ENCODE data around the gene STAT6. TPM values are rescaled to one million over a fixed set of nuclear protein-coding genes. Genes with fewer than 3 reads are reported as not detected.

Gene STAT6, protein sequence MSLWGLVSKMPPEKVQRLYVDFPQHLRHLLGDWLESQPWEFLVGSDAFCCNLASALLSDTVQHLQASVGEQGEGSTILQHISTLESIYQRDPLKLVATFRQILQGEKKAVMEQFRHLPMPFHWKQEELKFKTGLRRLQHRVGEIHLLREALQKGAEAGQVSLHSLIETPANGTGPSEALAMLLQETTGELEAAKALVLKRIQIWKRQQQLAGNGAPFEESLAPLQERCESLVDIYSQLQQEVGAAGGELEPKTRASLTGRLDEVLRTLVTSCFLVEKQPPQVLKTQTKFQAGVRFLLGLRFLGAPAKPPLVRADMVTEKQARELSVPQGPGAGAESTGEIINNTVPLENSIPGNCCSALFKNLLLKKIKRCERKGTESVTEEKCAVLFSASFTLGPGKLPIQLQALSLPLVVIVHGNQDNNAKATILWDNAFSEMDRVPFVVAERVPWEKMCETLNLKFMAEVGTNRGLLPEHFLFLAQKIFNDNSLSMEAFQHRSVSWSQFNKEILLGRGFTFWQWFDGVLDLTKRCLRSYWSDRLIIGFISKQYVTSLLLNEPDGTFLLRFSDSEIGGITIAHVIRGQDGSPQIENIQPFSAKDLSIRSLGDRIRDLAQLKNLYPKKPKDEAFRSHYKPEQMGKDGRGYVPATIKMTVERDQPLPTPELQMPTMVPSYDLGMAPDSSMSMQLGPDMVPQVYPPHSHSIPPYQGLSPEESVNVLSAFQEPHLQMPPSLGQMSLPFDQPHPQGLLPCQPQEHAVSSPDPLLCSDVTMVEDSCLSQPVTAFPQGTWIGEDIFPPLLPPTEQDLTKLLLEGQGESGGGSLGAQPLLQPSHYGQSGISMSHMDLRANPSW
- 100 to 1,000 TPM in 1 of 6 experiments, 10 to 100 TPM in 5; 83.7 to 102 (median 93.5) TPM for total RNA-seq (2021; fragmentation: NEBNext Ultra II Directional; extraction: Animal tissue kit (Norgen Biotek cat#: 25700))
- long read RNA-seq, full-length matches to known transcripts: 6 of 26 reads
- long read RNA-seq, partial matches to known transcripts: 8 of 26 reads
- long read RNA-seq, other reads (novel, unspliced or antisense): 12 of 26 reads

DNA sequence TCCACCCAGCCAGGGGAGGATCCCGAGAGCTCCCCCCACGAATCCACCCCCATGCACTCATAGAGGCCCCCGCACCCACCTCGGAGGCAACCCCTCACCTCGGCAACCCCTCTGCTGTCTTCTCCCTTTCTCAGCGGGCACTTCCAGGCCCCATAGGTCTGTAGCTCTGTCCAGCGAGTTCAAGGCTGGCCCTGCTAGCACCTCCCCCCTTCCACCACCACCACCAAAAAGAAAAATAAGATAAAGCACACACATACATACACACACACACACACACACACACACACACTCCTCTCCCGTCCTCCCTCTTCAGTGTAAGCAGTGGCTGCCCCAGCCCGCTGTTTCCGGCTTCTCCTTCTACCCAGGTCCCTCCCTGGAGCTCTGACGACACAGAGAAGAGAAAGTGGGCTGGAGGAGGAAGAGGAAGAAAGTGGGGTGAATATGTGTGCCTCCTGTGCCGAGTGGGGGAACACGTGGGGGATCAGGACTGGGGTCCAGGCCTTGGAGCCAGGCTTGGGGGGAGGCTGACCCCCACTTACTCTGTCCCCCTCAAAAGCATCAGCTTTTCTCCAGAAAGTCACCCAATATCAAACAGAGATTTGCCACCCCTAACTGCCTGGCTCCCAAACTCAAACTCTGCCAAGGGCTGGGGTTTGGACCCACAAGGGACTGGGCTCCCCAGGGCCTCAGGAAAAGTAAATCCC is at the start of gene STAT6:
Gene STAT6 (minus strand): TSS at position 332 of the 704 bp plus-strand sequence. CDS start 3,084 bp downstream, outside the sequence.
- Mint-ChIP-seq H3K27me3 (ENCODE audit: insufficient read depth) (peaks cover 9% of the 10 kb centered on the region), H3K36me3 (ENCODE audit: low read depth) (peaks cover 18% of the 10 kb centered on the region), H3K4me1 (ENCODE audit: low read depth) (peaks cover 42% of the 10 kb centered on the region), H3K4me3 (peak within 1 kb of the TSS; percentile 92), H3K27ac (peak within 1 kb of the TSS; percentile 89), H3K9me3 (peaks cover 5% of the 10 kb centered on the region)
- peak; percentile 88 for DNase-seq
- TF ChIP-seq, protein P1, sequence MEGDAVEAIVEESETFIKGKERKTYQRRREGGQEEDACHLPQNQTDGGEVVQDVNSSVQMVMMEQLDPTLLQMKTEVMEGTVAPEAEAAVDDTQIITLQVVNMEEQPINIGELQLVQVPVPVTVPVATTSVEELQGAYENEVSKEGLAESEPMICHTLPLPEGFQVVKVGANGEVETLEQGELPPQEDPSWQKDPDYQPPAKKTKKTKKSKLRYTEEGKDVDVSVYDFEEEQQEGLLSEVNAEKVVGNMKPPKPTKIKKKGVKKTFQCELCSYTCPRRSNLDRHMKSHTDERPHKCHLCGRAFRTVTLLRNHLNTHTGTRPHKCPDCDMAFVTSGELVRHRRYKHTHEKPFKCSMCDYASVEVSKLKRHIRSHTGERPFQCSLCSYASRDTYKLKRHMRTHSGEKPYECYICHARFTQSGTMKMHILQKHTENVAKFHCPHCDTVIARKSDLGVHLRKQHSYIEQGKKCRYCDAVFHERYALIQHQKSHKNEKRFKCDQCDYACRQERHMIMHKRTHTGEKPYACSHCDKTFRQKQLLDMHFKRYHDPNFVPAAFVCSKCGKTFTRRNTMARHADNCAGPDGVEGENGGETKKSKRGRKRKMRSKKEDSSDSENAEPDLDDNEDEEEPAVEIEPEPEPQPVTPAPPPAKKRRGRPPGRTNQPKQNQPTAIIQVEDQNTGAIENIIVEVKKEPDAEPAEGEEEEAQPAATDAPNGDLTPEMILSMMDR (IDR thresholded peaks at IDR 0.05): peak; percentile 47; the same call in 1 of the 2 replicates

DNA sequence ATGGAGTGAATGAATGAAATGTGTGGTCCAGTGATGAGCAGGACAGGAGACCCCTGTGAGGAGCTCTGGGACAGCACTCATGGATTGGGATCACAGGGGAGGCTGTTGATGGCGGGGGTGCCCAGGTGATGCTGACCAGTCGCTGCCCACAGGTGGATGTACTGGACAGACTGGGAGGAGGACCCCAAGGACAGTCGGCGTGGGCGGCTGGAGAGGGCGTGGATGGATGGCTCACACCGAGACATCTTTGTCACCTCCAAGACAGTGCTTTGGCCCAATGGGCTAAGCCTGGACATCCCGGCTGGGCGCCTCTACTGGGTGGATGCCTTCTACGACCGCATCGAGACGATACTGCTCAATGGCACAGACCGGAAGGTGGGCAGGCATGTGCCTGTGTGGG is 49.6 kb upstream of the STAT6 start:
- TF ChIP-seq, protein P1 (IDR thresholded peaks at IDR 0.05): no peak
- H3K27me3 Mint-ChIP-seq (ENCODE audit: insufficient read depth): peaks cover 14% of the 10 kb centered on the region
- peak overlapping the region; percentile 73; the same call in 1 of the 2 replicates for H3K27ac Mint-ChIP-seq
- H3K36me3 Mint-ChIP-seq (ENCODE audit: low read depth): peaks cover 59% of the 10 kb centered on the region
- H3K4me1 Mint-ChIP-seq (ENCODE audit: low read depth): peaks cover 49% of the 10 kb centered on the region
- DNase-seq: no peak
- H3K4me3 Mint-ChIP-seq: no peak overlapping the region
- no peaks in the 10 kb centered on the region for H3K9me3 Mint-ChIP-seq

DNA sequence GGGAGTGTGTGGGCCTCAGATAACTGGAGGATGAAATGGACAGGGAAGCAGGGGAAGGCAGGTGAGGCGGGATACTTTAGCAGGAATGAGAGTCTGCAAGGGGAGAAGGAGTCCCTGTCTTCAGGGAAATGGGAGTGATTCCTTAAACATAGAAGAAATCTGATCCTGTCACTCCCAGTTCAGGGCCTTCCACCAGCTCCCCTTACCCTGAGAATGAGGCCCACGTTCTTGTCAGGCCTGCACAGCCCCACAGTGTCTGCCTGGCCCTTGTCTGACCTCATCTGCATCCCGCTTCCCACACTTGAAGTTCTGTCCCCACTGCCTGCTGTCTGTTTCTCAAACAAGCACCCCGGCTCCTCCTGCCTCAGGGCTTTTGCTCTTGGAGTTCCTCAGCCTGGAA is 48.9 kb upstream of the STAT6 start:
- H3K9me3 Mint-ChIP-seq: no peaks in the 10 kb centered on the region
- H3K27ac Mint-ChIP-seq: peak overlapping the region; percentile 42
- peaks cover 42% of the 10 kb centered on the region for H3K4me1 Mint-ChIP-seq (ENCODE audit: low read depth)

DNA sequence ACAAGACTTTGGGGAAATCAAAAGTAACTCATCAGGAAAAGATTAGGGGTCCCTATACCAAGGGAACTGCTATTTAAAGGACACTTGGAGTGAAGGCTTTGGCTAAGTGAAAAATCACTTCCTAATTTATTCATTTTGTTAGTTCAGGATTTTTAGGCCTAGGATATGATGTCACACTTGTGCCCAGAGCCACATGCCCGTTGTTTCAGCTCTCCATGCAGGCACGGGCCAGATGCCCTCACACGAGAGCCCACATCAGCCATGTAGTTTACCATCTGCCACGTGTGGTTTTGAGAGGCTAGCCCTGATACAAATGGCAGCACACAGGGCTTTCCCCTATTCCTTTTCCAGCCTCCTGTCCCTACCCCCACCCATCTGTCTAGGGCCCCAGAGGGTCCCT is 48.1 kb upstream of the STAT6 start:
- no peak overlapping the region for H3K4me3 Mint-ChIP-seq
- peak overlapping the region; percentile 42 for H3K27ac Mint-ChIP-seq
- H3K9me3 Mint-ChIP-seq: no peaks in the 10 kb centered on the region
- H3K36me3 Mint-ChIP-seq (ENCODE audit: low read depth): peaks cover 54% of the 10 kb centered on the region
- H3K4me1 Mint-ChIP-seq (ENCODE audit: low read depth): peaks cover 35% of the 10 kb centered on the region
- TF ChIP-seq, protein P1 (IDR thresholded peaks at IDR 0.05): no peak
- DNase-seq: no peak
- peaks cover 8% of the 10 kb centered on the region for H3K27me3 Mint-ChIP-seq (ENCODE audit: insufficient read depth)

More for the DNA sequence above, 48.9 kb upstream of the STAT6 start:
- TF ChIP-seq, protein P1 (IDR thresholded peaks at IDR 0.05): no peak
- Mint-ChIP-seq H3K36me3 (ENCODE audit: low read depth) (peaks cover 61% of the 10 kb centered on the region), H3K27me3 (ENCODE audit: insufficient read depth) (peaks cover 14% of the 10 kb centered on the region), H3K4me3 (no peak overlapping the region; the same call in 1 of the 2 replicates)
- DNase-seq: no peak

DNA sequence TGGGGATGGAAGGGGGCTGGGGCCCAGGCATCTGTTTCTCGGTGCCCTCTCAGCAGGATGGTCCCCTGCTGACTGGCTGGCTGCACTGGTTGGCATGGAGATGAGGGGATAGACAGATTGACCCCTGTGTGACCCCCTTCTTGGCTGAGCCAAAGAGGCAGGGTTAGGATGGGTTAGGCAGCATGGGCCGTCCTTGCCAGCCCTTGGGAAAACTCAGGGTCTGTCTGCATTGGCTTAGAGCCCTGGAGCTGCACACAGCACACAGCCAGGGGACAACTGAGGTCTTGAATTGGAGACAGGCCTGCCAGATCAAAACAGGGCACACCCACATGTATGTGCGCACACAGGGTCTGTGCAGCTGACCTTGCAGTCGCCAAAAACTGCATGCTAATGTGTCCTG is 47.5 kb upstream of the STAT6 start:
- Mint-ChIP-seq H3K27me3 (ENCODE audit: insufficient read depth) (peaks cover 8% of the 10 kb centered on the region), H3K36me3 (ENCODE audit: low read depth) (peaks cover 53% of the 10 kb centered on the region), H3K9me3 (no peaks in the 10 kb centered on the region), H3K27ac (peak overlapping the region; percentile 21), H3K4me3 (no peak overlapping the region), H3K4me1 (ENCODE audit: low read depth) (peaks cover 35% of the 10 kb centered on the region)
- no peak for DNase-seq
- TF ChIP-seq, protein P1 (IDR thresholded peaks at IDR 0.05): no peak

All from HFFc6 (cell line).